Osteocyte (in vitro differentiated cells): ENCODE results near the gene KCNH8. TPM values are rescaled to one million over a fixed set of nuclear protein-coding genes. Genes with fewer than 3 reads are reported as not detected.

ENCODE experiments used
- DNase-seq: peaks from one replicate; pipeline ENCODE4 v3.0.0; 2021; ENCODE audit warnings: mixed read lengths; ENCODE audit not compliant: unreplicated experiment; ENCODE audit errors: extremely low spot score
- H3K27ac Mint-ChIP-seq: one replicate; pipeline ENCODE4 v1.8.0; 2021; ENCODE audit warnings: mild to moderate bottlenecking, mixed read lengths; ENCODE audit not compliant: unreplicated experiment
- H3K27me3 Mint-ChIP-seq: one replicate; pipeline ENCODE4 v1.8.0; 2021; ENCODE audit warnings: mixed read lengths; ENCODE audit not compliant: unreplicated experiment
- H3K36me3 Mint-ChIP-seq: one replicate; pipeline ENCODE4 v1.8.0; 2021; ENCODE audit warnings: mixed read lengths; ENCODE audit not compliant: unreplicated experiment
- H3K4me1 Mint-ChIP-seq: one replicate; pipeline ENCODE4 v1.8.0; 2021; ENCODE audit warnings: mixed read lengths; ENCODE audit not compliant: unreplicated experiment
- H3K4me3 Mint-ChIP-seq: one replicate; pipeline ENCODE4 v1.8.0; 2021; ENCODE audit warnings: mild to moderate bottlenecking, moderate library complexity, mixed read lengths; ENCODE audit not compliant: unreplicated experiment
- H3K9me3 Mint-ChIP-seq: one replicate; pipeline ENCODE4 v1.8.0; 2021; ENCODE audit warnings: mixed read lengths; ENCODE audit not compliant: unreplicated experiment
- total RNA-seq: library from RNA; stranded (reverse); gene quantifications from 2 replicates; pipeline ENCODE4 v1.2.1, GENCODE V29; 2021
- TF ChIP-seq, protein P1 (sequence below): fragments of 200-600 bp; sonication (generic); IDR thresholded peaks from 2 replicates; pipeline ENCODE4 v1.5.0; 2021; ENCODE audit warnings: antibody characterized with exemption, mild to moderate bottlenecking, moderate library complexity

The KCNH8 gene
- total RNA-seq, 1 donor from 2014 or later = not detected

DNA sequence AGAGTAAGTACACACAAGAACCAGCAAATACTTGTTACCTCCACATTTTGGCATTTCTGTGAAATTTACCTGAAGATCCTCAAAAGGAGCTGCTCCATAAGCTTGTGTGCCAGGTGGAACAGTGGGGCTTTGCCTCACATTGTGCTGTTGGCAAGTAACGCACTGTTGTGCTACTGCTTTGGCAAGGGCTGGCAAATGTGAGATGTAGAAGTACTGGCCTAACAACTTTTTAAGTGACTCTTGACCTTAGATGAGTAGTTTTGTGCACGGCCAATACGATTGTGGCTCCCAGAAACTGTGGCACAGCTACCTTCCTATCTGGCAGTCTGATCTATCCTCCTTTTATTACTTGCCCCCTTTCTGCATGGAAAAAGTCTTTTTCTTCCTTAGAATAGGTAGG lies 337.0 kb downstream of the KCNH8 start:
- TF ChIP-seq, protein P1, sequence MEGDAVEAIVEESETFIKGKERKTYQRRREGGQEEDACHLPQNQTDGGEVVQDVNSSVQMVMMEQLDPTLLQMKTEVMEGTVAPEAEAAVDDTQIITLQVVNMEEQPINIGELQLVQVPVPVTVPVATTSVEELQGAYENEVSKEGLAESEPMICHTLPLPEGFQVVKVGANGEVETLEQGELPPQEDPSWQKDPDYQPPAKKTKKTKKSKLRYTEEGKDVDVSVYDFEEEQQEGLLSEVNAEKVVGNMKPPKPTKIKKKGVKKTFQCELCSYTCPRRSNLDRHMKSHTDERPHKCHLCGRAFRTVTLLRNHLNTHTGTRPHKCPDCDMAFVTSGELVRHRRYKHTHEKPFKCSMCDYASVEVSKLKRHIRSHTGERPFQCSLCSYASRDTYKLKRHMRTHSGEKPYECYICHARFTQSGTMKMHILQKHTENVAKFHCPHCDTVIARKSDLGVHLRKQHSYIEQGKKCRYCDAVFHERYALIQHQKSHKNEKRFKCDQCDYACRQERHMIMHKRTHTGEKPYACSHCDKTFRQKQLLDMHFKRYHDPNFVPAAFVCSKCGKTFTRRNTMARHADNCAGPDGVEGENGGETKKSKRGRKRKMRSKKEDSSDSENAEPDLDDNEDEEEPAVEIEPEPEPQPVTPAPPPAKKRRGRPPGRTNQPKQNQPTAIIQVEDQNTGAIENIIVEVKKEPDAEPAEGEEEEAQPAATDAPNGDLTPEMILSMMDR = no peak
- H3K36me3 Mint-ChIP-seq = no peaks in the 10 kb centered on the region
- DNase-seq = no peak
- H3K27ac Mint-ChIP-seq = no peak overlapping the region
- H3K27me3 Mint-ChIP-seq = no peaks in the 10 kb centered on the region
- H3K9me3 Mint-ChIP-seq = peaks cover 17% of the 10 kb centered on the region
- no peak overlapping the region for H3K4me3 Mint-ChIP-seq
- H3K4me1 Mint-ChIP-seq = no peaks in the 10 kb centered on the region

DNA sequence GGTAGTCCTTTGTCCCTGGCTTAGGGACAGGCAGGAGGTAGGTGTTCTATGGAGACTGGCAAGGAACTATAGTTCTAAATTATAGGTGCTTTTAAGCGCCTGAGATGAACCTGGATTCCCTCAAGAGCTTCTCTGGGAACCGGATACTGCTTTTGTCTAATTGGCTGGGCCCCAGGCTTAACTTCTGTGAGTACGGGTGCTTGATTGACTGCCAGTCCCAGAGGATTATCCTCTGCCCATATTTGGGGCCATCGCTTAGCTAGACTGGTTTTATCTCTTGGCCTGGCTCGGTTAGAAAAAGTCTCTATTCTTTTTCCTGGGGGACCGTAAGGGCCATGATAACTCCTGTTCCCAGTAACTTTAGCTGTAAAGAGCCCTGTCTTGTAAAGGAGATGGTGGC lies 339.1 kb downstream of the KCNH8 start:
- no peaks in the 10 kb centered on the region for H3K4me1 Mint-ChIP-seq
- no peak for DNase-seq
- H3K9me3 Mint-ChIP-seq = peaks cover 25% of the 10 kb centered on the region
- no peaks in the 10 kb centered on the region for H3K27me3 Mint-ChIP-seq
- TF ChIP-seq, protein P1 = no peak
- no peak overlapping the region for H3K4me3 Mint-ChIP-seq
- no peaks in the 10 kb centered on the region for H3K36me3 Mint-ChIP-seq
- H3K27ac Mint-ChIP-seq = no peak overlapping the region

DNA sequence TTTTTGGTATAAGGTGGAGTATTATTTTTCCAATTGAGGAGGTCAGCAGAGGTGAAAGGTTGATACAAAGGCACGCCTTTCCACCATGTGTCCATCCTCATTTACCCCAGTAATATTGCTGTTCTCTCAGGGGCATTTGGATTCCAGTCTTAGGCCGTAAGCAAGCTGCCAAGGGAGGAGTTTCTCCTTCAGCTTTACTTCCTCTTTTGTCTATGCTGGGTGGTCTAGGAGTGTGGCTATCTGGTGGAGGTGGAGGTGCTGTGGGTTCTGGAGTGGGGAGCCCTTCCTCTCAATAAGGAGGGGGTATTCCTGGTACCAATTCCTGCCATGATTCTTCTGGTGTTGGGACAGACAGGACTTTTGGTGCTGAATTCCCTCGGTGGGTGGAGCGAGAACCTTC lies 340.6 kb downstream of the KCNH8 start:
- Mint-ChIP-seq H3K36me3 (no peaks in the 10 kb centered on the region), H3K9me3 (peaks cover 25% of the 10 kb centered on the region), H3K27ac (no peak overlapping the region), H3K27me3 (no peaks in the 10 kb centered on the region), H3K4me3 (no peak overlapping the region), H3K4me1 (no peaks in the 10 kb centered on the region)
- TF ChIP-seq, protein P1 = no peak
- no peak for DNase-seq

DNA sequence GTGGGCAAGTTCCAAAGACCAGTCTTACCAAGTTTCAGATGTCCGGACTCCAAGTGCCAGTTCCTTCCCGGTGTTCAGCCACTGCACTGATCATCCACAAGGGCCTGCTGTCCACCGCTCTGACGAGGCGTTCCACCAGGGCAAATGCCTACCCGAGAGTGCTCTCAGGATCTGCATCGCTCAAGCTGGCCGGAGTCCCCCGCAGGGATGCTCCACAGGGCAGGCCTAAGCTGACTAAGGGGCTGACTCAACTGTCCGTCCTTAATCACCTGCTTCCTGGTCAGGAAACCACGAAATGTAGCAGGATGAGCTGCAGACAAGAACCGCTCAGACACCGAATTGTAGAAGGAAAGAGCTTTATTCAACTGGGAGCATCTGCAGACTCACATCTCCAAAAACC lies 341.6 kb downstream of the KCNH8 start:
- Mint-ChIP-seq H3K27me3 (no peaks in the 10 kb centered on the region), H3K4me3 (no peak overlapping the region), H3K36me3 (no peaks in the 10 kb centered on the region), H3K4me1 (no peaks in the 10 kb centered on the region), H3K9me3 (peaks cover 31% of the 10 kb centered on the region), H3K27ac (no peak overlapping the region)
- TF ChIP-seq, protein P1 = no peak
- DNase-seq = no peak

DNA sequence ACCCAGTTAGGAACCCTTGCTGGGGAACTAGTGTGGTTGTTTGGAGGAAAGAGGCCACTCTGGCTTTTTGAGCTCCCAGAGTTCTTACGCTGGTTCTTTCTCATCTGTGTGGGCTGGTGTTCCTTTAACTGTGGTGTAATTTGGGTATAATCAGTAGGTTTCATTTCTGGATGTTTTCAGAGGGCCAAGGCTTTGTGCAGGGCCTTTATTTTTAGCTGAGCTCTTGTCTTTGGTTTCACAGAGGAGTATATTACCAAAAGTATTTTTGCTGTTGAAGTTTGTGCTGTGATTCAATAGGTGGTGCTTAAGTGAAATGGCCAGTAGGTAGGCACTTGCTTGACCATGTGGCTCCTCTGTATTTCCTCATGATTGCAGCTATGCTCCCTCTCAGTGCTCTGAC lies 357.9 kb downstream of the KCNH8 start:
- Mint-ChIP-seq H3K36me3 (no peaks in the 10 kb centered on the region), H3K27ac (no peak overlapping the region), H3K4me3 (no peak overlapping the region), H3K27me3 (no peaks in the 10 kb centered on the region), H3K9me3 (no peaks in the 10 kb centered on the region), H3K4me1 (no peaks in the 10 kb centered on the region)
- DNase-seq = no peak
- TF ChIP-seq, protein P1 = no peak
